Measurements from ENCODE around the gene SLC9A5. TPM values are rescaled to one million over a fixed set of nuclear protein-coding genes. Genes with fewer than 3 reads are reported as not detected.
A peak's percentile ranks its signal among the peaks of the same experiment; 100 is the strongest.

Gene SLC9A5
- polyA plus RNA-seq, 2 of the 4 experiments (the other 2 are of a cell fraction), result 0.83 to 2.5 TPM

- Histone ChIP-seq H3K9me3 (no peaks in the 10 kb centered on the region), H3K27ac (no peak overlapping the region), H3K4me3 (no peak overlapping the region), H3K4me1 (peaks cover 25% of the 10 kb centered on the region), H3K4me2 (no peak overlapping the region)
- FAIRE-seq (no peak), ATAC-seq (peak; percentile 10 to 18; a peak in 4 of 6 replicates), DNase-seq (ENCODE audit: low read depth in 1 of 2, low spot score in 1 of 2) (no peak)
- POLR2A ChIA-PET, result interaction anchor here (3.7 kb wide), 1 partner anchor 17 kb away, joined by 11 read pairs; the partner anchor contains the start of gene TMEM208
- WGBS (ENCODE audit: missing lambda C conversion rate), result 89% methylated on average over 17 of the region's 25 CpGs
- CTCF ChIA-PET, result interaction anchor here (0.9 to 10.5 kb wide), 9 partner anchors 8 to 271 kb away, joined by 3 to 105 read pairs (median 4); partner anchors contain the start of genes ATP6V0D1, B3GNT9, E2F4 and ELMO3
- TF ChIP-seq POLR2AphosphoS2 (conservative IDR thresholded peaks at IDR 0.05; ENCODE audit: low read length) (0 out of 2 replicates have a peak, but pooled peaks have one; percentile 41), ELK1 (IDR thresholded peaks at IDR 0.05; ENCODE audit: low read depth, low read length) (no peak)
Measured at GRCh38 chr16:67210069-67210937, 38.5 kb upstream of the SLC9A5 start.

GRCh38 chr16:67211674-67212073 lies 37.1 kb upstream of the SLC9A5 start:
- ATAC-seq (no peak), DNase-seq (ENCODE audit: low read depth in 1 of 2, low spot score in 1 of 2) (no peak), FAIRE-seq (no peak)
- ChIA-PET CTCF (interaction anchor here (0.8 to 10.5 kb wide), 7 partner anchors 9 to 56 kb away, joined by 3 to 105 read pairs (median 4); partner anchors contain the start of genes E2F4, ELMO3 and TMEM208), POLR2A (interaction anchor here (3.7 kb wide), 1 partner anchor 15 kb away, joined by 11 read pairs; the partner anchor contains the start of gene TMEM208)
- Histone ChIP-seq H3K4me1 (peaks cover 23% of the 10 kb centered on the region), H3K4me3 (no peak overlapping the region), H3K4me2 (no peak overlapping the region), H3K27ac (no peak overlapping the region), H3K9me3 (no peaks in the 10 kb centered on the region)
- WGBS (ENCODE audit: missing lambda C conversion rate), result 69% methylated on average over 7 of the region's 7 CpGs
- TF ChIP-seq NR3C1 (IDR thresholded peaks at IDR 0.05) (no peak), E2F6 (IDR thresholded peaks at IDR 0.05; ENCODE audit: borderline replicate concordance, low read depth) (no peak), CEBPB (IDR thresholded peaks at IDR 0.05) (no peak), HOXB5 (CRISPR knock-in tag; IDR thresholded peaks at IDR 0.05) (no peak)

GRCh38 chr16:67212766-67213165 lies 36.0 kb upstream of the SLC9A5 start:
- ATAC-seq (no peak), FAIRE-seq (no peak), DNase-seq (ENCODE audit: low read depth in 1 of 2, low spot score in 1 of 2) (no peak)
- ChIA-PET CTCF (interaction anchor here (0.7 to 10.5 kb wide), 3 partner anchors 16 to 72 kb away, joined by 3 to 105 read pairs (median 5); partner anchors contain the start of genes E2F4 and ELMO3), POLR2A (interaction anchor here (3.7 kb wide), 1 partner anchor 14 kb away, joined by 11 read pairs; the partner anchor contains the start of gene TMEM208)
- Histone ChIP-seq H3K9me3 (no peaks in the 10 kb centered on the region), H3K4me1 (peaks cover 12% of the 10 kb centered on the region), H3K4me2 (no peak overlapping the region), H3K4me3 (no peak overlapping the region), H3K27ac (0 out of 6 replicates have a peak overlapping the region, but pooled peaks of 1 of the 2 experiments have one; percentile 14)
- TF ChIP-seq NPAS2 (CRISPR knock-in tag; IDR thresholded peaks at IDR 0.05; ENCODE audit: borderline replicate concordance) (no peak), ATOH8 (CRISPR knock-in tag; IDR thresholded peaks at IDR 0.05; ENCODE audit: low read depth) (no peak), SREBF2 (IDR thresholded peaks at IDR 0.05) (no peak), KDM1A (IDR thresholded peaks at IDR 0.05; ENCODE audit: low read depth) (no peak), CTCF (IDR thresholded peaks at IDR 0.05) (no peak), EHMT2 (IDR thresholded peaks at IDR 0.05; ENCODE audit: low read depth) (no peak), HEYL (CRISPR knock-in tag; IDR thresholded peaks at IDR 0.05) (no peak), TFCP2L1 (CRISPR knock-in tag; IDR thresholded peaks at IDR 0.05) (no peak), HOXA7 (CRISPR knock-in tag; IDR thresholded peaks at IDR 0.05) (no peak), KDM5A (IDR thresholded peaks at IDR 0.05) (no peak), HOXB5 (CRISPR knock-in tag; IDR thresholded peaks at IDR 0.05) (no peak), CEBPB (IDR thresholded peaks at IDR 0.05) (no peak), HDAC2 (IDR thresholded peaks at IDR 0.05) (no peak), ZC3H11A (IDR thresholded peaks at IDR 0.05) (no peak), SMC3 (IDR thresholded peaks at IDR 0.05) (no peak), HMGXB4 (CRISPR knock-in tag; IDR thresholded peaks at IDR 0.05; ENCODE audit: borderline replicate concordance) (no peak), RAD21 (conservative IDR thresholded peaks at IDR 0.05 in 1 of 2, IDR thresholded peaks at IDR 0.05 in 1 of 2) (no peak), RNF2 (IDR thresholded peaks at IDR 0.05; ENCODE audit: borderline replicate concordance, low read depth) (no peak), MAX (IDR thresholded peaks at IDR 0.05) (no peak)
